DND-41 (cell line): ENCODE data around the gene CD4.

ENCODE experiments used
- ATAC-seq: fragments of 200-7000 bp; cut with Tn5 transposase; 3 replicates; pipeline ENCODE4 v1.9.1; 2021; ENCODE audit warnings: low read depth; ENCODE audit not compliant: insufficient read depth
- DNase-seq: peaks from one replicate; pipeline ENCODE4 v3.0.0-alpha.2; 2020
- H2AFZ ChIP-seq: 2 replicates; pipeline ENCODE4 v1.6.0; 2012; ENCODE audit warnings: low read depth, low read length
- H3K27ac ChIP-seq: 2 replicates; pipeline ENCODE4 v1.5.1; 2012; ENCODE audit warnings: low read length, inconsistent platforms
- H3K27me3 ChIP-seq: fragments of 200-600 bp; sonication (generic); 2 replicates; pipeline ENCODE4 v1.6.0; 2012; ENCODE audit warnings: low read length, mild to moderate bottlenecking, inconsistent platforms; ENCODE audit not compliant: insufficient read depth, poor library complexity
- H3K36me3 ChIP-seq: 2 replicates; pipeline ENCODE4 v1.5.1; 2012; ENCODE audit warnings: low read length, inconsistent platforms; ENCODE audit not compliant: insufficient read depth
- H3K4me1 ChIP-seq: 2 replicates; pipeline ENCODE4 v1.5.1; 2012; ENCODE audit warnings: mild to moderate bottlenecking, low read length; ENCODE audit not compliant: insufficient read depth
- H3K4me2 ChIP-seq: 2 replicates; pipeline ENCODE4 v1.6.0; 2012; ENCODE audit warnings: mild to moderate bottlenecking, moderate library complexity, low read length, inconsistent platforms; ENCODE audit not compliant: insufficient read depth
- H3K4me3 ChIP-seq, 2 experiments: fragments of 200-600 bp in 1 of 2; shearing (Covaris generic) in 1 of 2; 2 replicates each; pipeline ENCODE4 v1.5.1; 2012 to 2016; ENCODE audit warnings: inconsistent platforms in 2 of 2, low read length in 2 of 2, mild to moderate bottlenecking in 2 of 2, low read depth in 1 of 2, moderate library complexity in 1 of 2
- H3K79me2 ChIP-seq: 2 replicates; pipeline ENCODE4 v1.6.0; 2012; ENCODE audit warnings: low read length, inconsistent platforms; ENCODE audit not compliant: insufficient read depth
- H3K9ac ChIP-seq: 2 replicates; pipeline ENCODE4 v1.6.0; 2012; ENCODE audit warnings: low read depth, mild to moderate bottlenecking, inconsistent platforms, low read length, moderate library complexity
- H3K9me3 ChIP-seq: 2 replicates; pipeline ENCODE4 v1.5.1; 2012; ENCODE audit warnings: low read length, moderate library complexity, mild to moderate bottlenecking, inconsistent platforms; ENCODE audit not compliant: insufficient read depth, severe bottlenecking
- H4K20me1 ChIP-seq: 2 replicates; pipeline ENCODE4 v1.6.0; 2012; ENCODE audit warnings: low read length; ENCODE audit not compliant: insufficient read depth
- EZH2 ChIP-seq: IDR thresholded peaks from 3 replicates; pipeline ENCODE4 v1.6.1; 2012; ENCODE audit warnings: borderline replicate concordance, low read depth, mild to moderate bottlenecking, moderate library complexity, low read length, inconsistent platforms; ENCODE audit not compliant: severe bottlenecking
- TF ChIP-seq, protein P1 (sequence below): IDR thresholded peaks from 2 replicates; pipeline ENCODE4 v1.5.1; 2012; ENCODE audit warnings: borderline replicate concordance, low read length, moderate library complexity, mild to moderate bottlenecking; ENCODE audit not compliant: poor library complexity, severe bottlenecking; ENCODE audit errors: extremely low read depth

Gene CD4

DNA sequence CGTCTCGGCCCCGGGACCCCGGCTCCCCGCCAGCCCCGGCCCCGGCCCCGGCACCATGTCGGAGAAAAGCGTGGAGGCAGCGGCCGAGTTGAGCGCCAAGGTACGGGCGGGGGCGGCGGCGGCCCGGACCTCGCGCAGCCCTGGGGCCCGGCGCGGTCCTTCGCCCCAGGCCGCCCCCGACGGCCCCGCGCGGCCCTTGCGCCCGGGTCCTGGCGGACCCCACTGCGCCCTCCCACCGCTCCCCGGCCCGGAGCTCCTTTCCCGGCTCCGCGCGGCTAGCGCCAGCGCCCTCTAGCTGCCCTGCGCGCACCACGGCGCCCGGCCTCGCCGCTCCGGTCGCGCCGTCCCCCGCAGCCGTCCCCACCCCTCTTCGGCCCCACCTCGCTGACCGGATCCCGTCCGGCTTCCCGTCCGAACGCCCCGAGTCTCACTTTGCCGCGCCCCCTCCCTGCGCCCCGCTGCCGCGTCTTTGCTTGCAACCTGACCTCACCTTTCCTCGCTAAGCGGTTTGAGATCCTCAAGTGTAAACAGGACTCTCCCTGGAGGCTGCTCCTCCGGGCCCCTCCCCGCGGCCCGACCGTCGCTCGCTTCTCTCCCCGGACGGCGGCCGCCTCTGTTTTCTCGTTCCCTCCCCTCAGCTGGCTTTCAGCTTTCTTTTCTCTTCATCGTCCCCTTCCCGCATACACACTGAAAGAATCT is 22.5 kb upstream of the CD4 start:
- H3K4me3 ChIP-seq, result peak overlapping the region; percentile 24 to 62; a peak in 3 of 4 replicates
- H3K27ac ChIP-seq, result no peak overlapping the region
- H3K4me1 ChIP-seq, result peaks cover 30% of the 10 kb centered on the region
- no peaks in the 10 kb centered on the region for H3K36me3 ChIP-seq
- H3K4me2 ChIP-seq, result peak overlapping the region; percentile 88
- H3K79me2 ChIP-seq, result no peaks in the 10 kb centered on the region
- no peaks in the 10 kb centered on the region for H3K9me3 ChIP-seq
- H2AFZ ChIP-seq, result peak overlapping the region; percentile 80
- DNase-seq (peak; percentile 48), ATAC-seq (peak; percentile 74)
- H3K9ac ChIP-seq, result peak overlapping the region; percentile 61
- TF ChIP-seq, protein P1, sequence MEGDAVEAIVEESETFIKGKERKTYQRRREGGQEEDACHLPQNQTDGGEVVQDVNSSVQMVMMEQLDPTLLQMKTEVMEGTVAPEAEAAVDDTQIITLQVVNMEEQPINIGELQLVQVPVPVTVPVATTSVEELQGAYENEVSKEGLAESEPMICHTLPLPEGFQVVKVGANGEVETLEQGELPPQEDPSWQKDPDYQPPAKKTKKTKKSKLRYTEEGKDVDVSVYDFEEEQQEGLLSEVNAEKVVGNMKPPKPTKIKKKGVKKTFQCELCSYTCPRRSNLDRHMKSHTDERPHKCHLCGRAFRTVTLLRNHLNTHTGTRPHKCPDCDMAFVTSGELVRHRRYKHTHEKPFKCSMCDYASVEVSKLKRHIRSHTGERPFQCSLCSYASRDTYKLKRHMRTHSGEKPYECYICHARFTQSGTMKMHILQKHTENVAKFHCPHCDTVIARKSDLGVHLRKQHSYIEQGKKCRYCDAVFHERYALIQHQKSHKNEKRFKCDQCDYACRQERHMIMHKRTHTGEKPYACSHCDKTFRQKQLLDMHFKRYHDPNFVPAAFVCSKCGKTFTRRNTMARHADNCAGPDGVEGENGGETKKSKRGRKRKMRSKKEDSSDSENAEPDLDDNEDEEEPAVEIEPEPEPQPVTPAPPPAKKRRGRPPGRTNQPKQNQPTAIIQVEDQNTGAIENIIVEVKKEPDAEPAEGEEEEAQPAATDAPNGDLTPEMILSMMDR, result peak; percentile 72
- TF ChIP-seq EZH2, result peak; percentile 82
- H3K27me3 ChIP-seq, result peaks cover 58% of the 10 kb centered on the region
- H4K20me1 ChIP-seq, result peaks cover 11% of the 10 kb centered on the region

DNA sequence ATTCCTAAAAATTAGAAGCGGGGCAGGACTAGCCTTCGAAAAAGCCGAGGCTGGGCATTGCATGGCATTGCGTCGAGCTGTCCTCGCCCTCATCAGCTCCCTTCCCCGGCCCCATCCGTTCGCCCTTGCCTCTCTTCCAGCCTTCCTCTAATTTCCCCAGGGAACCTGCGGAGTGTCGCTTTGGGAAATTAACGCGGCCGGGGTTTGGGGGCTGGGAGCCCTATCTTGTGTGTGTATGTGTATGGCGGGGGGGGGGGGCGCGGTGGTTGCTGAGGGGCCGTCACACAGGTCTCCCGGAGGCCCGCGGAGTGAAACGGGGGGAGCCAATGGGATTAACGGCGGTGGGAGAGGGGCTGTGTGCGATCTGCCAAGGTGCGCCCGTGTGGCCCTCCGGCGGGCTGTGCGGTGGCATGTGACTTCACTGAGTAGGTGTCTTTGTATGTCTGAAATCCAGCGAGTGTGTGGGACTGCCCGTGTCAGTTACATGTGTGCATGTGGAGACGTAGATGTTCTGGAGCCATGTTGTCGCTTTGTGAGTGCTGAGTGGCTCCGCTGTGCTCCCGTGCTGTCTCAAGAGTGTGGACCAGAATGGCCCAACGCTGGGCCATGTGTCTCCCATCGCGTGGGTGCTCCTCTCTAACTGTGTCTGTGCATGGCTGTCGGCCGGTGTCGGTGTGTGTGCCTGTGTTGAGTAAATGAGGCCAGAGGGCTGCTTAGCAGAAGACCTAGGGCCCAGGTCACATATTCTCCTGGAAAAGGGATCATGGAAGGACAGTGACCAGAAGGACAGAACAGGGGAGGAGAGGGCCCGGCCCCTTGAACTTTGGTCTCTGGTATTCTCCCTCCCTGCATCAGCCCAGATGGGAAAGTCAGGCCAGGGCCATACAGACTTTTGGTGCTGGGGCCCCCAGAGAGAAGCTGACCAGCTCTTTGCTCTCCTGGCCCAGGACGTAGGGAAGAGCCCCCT is 21.7 kb upstream of the CD4 start:
- H3K4me2 ChIP-seq, result peak overlapping the region; percentile 88
- H3K4me1 ChIP-seq, result peaks cover 30% of the 10 kb centered on the region
- peak overlapping the region; percentile 61 for H3K9ac ChIP-seq
- peak overlapping the region; percentile 80; the same call in 1 of the 2 replicates for H2AFZ ChIP-seq
- DNase-seq (no peak), ATAC-seq (no peak)
- H4K20me1 ChIP-seq, result peaks cover 11% of the 10 kb centered on the region
- no peaks in the 10 kb centered on the region for H3K36me3 ChIP-seq
- H3K79me2 ChIP-seq, result no peaks in the 10 kb centered on the region
- TF ChIP-seq, protein P1, result no peak
- TF ChIP-seq EZH2, result peak; percentile 2
- peaks cover 55% of the 10 kb centered on the region for H3K27me3 ChIP-seq
- peak overlapping the region; percentile 24 to 62; a peak in 3 of 4 replicates for H3K4me3 ChIP-seq
- H3K9me3 ChIP-seq, result no peaks in the 10 kb centered on the region
- no peak overlapping the region for H3K27ac ChIP-seq

- H3K9ac ChIP-seq, result no peak overlapping the region
- DNase-seq, result no peak
These were observed 20.9 kb upstream of the CD4 start for GRCh38 chr12:6768437-6768914.

More at GRCh38 chr12:6768437-6768914, 20.9 kb upstream of the CD4 start:
- peaks cover 30% of the 10 kb centered on the region for H3K4me1 ChIP-seq
- no peaks in the 10 kb centered on the region for H3K9me3 ChIP-seq
- H4K20me1 ChIP-seq, result peaks cover 11% of the 10 kb centered on the region
- ATAC-seq, result no peak
- H3K36me3 ChIP-seq, result no peaks in the 10 kb centered on the region
- no peak overlapping the region for H3K4me3 ChIP-seq
- no peaks in the 10 kb centered on the region for H3K79me2 ChIP-seq
- no peak overlapping the region for H3K27ac ChIP-seq
- TF ChIP-seq, protein P1, result no peak
- TF ChIP-seq EZH2, result no peak
- no peak overlapping the region for H2AFZ ChIP-seq
- H3K27me3 ChIP-seq, result peaks cover 51% of the 10 kb centered on the region
- H3K4me2 ChIP-seq, result no peak overlapping the region
